CD4-positive, alpha-beta T cell treated with Interleukin-1 beta for 1 hour (primary cell): ENCODE data around the gene REN.

Experiments
- DNase-seq, 2 donors: peaks; one replicate each; pipeline ENCODE4 v3.0.0-alpha.2; 2020 to 2022

The REN gene

GRCh38 chr1:204152310-204153044 is 13.7 kb downstream of the REN start:
- no peak for DNase-seq

GRCh38 chr1:204151552-204152309 is 14.4 kb downstream of the REN start, which contains the start of gene ETNK2:
Gene ETNK2 (minus strand): TSS chr1:204152044. CDS start chr1:204151852, 192 bp downstream.
- DNase-seq, result peak; percentile 68

- peak in 1 of 2 donors; percentile 4 for DNase-seq
Observed at GRCh38 chr1:204150702-204151551, 15.2 kb downstream of the REN start.

- no peak for DNase-seq
Observed at GRCh38 chr1:204149635-204150565, 16.2 kb downstream of the REN start.

- DNase-seq, result no peak
Observed at GRCh38 chr1:204149107-204149506, 17.0 kb downstream of the REN start.

GRCh38 chr1:204147406-204148383 is 18.4 kb downstream of the REN start:
- DNase-seq, result no peak

- no peak for DNase-seq
Observed at GRCh38 chr1:204146965-204147364, 19.2 kb downstream of the REN start.

- no peak for DNase-seq
Observed at GRCh38 chr1:204146309-204146708, 19.8 kb downstream of the REN start.

- DNase-seq, result no peak
Observed at GRCh38 chr1:204145033-204145504, 21.1 kb downstream of the REN start.

GRCh38 chr1:204143276-204144041 is 22.7 kb downstream of the REN start:
- DNase-seq, result no peak

GRCh38 chr1:204142032-204142974 is 23.8 kb downstream of the REN start:
- no peak for DNase-seq

- DNase-seq, result no peak
Observed at GRCh38 chr1:204141131-204141530, 25.0 kb downstream of the REN start.

GRCh38 chr1:204139952-204140351 is 26.2 kb downstream of the REN start:
- DNase-seq, result no peak

- DNase-seq, result no peak
Observed at GRCh38 chr1:204139088-204139487, 27.0 kb downstream of the REN start.

- no peak for DNase-seq
Observed at GRCh38 chr1:204136814-204137213, 29.3 kb downstream of the REN start.

GRCh38 chr1:204134103-204134502 is 32.0 kb downstream of the REN start:
- DNase-seq, result no peak

- no peak for DNase-seq
Observed at GRCh38 chr1:204132718-204133117, 33.4 kb downstream of the REN start.

GRCh38 chr1:204131978-204132377 is 34.2 kb downstream of the REN start:
- DNase-seq, result no peak
